Thoracic aorta (tissue), 2 donors: ENCODE measurements around the gene UGGT2. TPM values are rescaled to one million over a fixed set of nuclear protein-coding genes. Genes with fewer than 3 reads are reported as not detected.

Experiments used
- ATAC-seq: fragments of 150-250 bp; one replicate; pipeline ENCODE4 v1.8.0; 2017; ENCODE audit warnings: low read depth; ENCODE audit not compliant: insufficient number of reproducible peaks, low FRiP score
- DNase-seq: peaks from one replicate; pipeline ENCODE4 v3.0.0-alpha.2; 2020; ENCODE audit warnings: low spot score
- H3K27ac ChIP-seq, 2 donors: fragments of 200-600 bp; sonication (generic); 1 replicate in 1 of 2; 2 replicates in 1 of 2; pipeline ENCODE4 v1.5.1; 2016; ENCODE audit warnings: mild to moderate bottlenecking in 2 of 2, moderate library complexity in 2 of 2
- H3K27me3 ChIP-seq: fragments of 200-600 bp; sonication (generic); replicated peaks from 2 replicates; pipeline ENCODE4 v1.6.0; 2016; ENCODE audit warnings: mild to moderate bottlenecking; ENCODE audit not compliant: insufficient read depth
- H3K36me3 ChIP-seq: fragments of 200-600 bp; sonication (generic); one replicate; pipeline ENCODE4 v1.5.1; 2016
- H3K4me1 ChIP-seq, 2 donors: fragments of 200-600 bp; sonication (generic); 1 replicate in 1 of 2; 2 replicates in 1 of 2; pipeline versions ENCODE4 v1.5.1 to v1.6.0; 2016; ENCODE audit warnings: low read depth in 2 of 2, mild to moderate bottlenecking in 1 of 2; ENCODE audit not compliant: control insufficient read depth in 1 of 2
- H3K4me3 ChIP-seq: fragments of 200-600 bp; sonication (generic); 2 replicates; pipeline ENCODE4 v1.5.1; 2016; ENCODE audit warnings: mild to moderate bottlenecking
- H3K9me3 ChIP-seq: fragments of 200-600 bp; sonication (generic); 2 replicates; pipeline ENCODE4 v1.5.1; 2016
- CTCF ChIP-seq: fragments of 200-600 bp; sonication (generic); IDR thresholded peaks from one replicate; pipeline ENCODE4 v1.5.1; 2019; ENCODE audit warnings: antibody characterized with exemption
- total RNA-seq, 2 donors: library from RNA; depleted of rRNA; stranded (reverse); fragments of >200 nt; gene quantifications; one replicate each; pipeline versions ENCODE4 v1.1.0 to v1.2.3, GENCODE V29; 2016

UGGT2 gene
- total RNA-seq, result 100 to 1,000 TPM in 1 of 2 donors, 10 to 100 TPM in 1; 80.8 to 116 TPM

- DNase-seq (peak; percentile 77), ATAC-seq (peak; percentile 96)
- Histone ChIP-seq H3K36me3 (no peaks in the 10 kb centered on the region), H3K4me1 (peaks cover 3 to 13% of the 10 kb centered on the region in 2 donors), H3K9me3 (no peaks in the 10 kb centered on the region), H3K27me3 (no peaks in the 10 kb centered on the region), H3K27ac (peak within 1 kb of the TSS; percentile 83 to 85), H3K4me3 (peak within 1 kb of the TSS; percentile 82)
- no peak for TF ChIP-seq CTCF
Observed at GRCh38 chr13:96053003-96053703, at the start of gene UGGT2. TSS of gene UGGT2 (minus strand) at chr13:96053401. CDS start at chr13:96053312, 89 bp downstream.

GRCh38 chr13:96100457-96101220 is 47.4 kb upstream of the UGGT2 start:
- Histone ChIP-seq H3K9me3 (no peaks in the 10 kb centered on the region), H3K4me1 (no peaks in the 10 kb centered on the region), H3K36me3 (no peaks in the 10 kb centered on the region), H3K27ac (no peak overlapping the region), H3K4me3 (no peak overlapping the region), H3K27me3 (no peaks in the 10 kb centered on the region)
- no peak for ATAC-seq
- DNase-seq, result no peak
- no peak for TF ChIP-seq CTCF

- no peak overlapping the region for H3K4me3 ChIP-seq
- H3K27ac ChIP-seq, result no peak overlapping the region
- H3K9me3 ChIP-seq, result no peaks in the 10 kb centered on the region
- no peak for TF ChIP-seq CTCF
- ATAC-seq (no peak), DNase-seq (no peak)
- peaks cover 3 to 14% of the 10 kb centered on the region in 2 donors for H3K4me1 ChIP-seq
- no peaks in the 10 kb centered on the region for H3K36me3 ChIP-seq
- H3K27me3 ChIP-seq, result no peaks in the 10 kb centered on the region
Observed at GRCh38 chr13:96093296-96094006, 40.2 kb upstream of the UGGT2 start.

- Histone ChIP-seq H3K4me3 (peak overlapping the region; percentile 64), H3K27ac (no peak overlapping the region), H3K27me3 (no peaks in the 10 kb centered on the region), H3K9me3 (no peaks in the 10 kb centered on the region), H3K4me1 (peaks cover 3 to 14% of the 10 kb centered on the region in 2 donors), H3K36me3 (no peaks in the 10 kb centered on the region)
- TF ChIP-seq CTCF, result no peak
- ATAC-seq, result no peak
- no peak for DNase-seq
Observed at GRCh38 chr13:96091164-96092117, 38.2 kb upstream of the UGGT2 start.
